HepG2 (cell line): Measurements from ENCODE around the gene GNG7. TPM values are rescaled to one million over a fixed set of nuclear protein-coding genes. Genes with fewer than 3 reads are reported as not detected.

Experiments
- ARNTL ChIP-seq: sonication (generic); formaldehyde crosslinking; IDR thresholded peaks from 2 replicates; pipeline ENCODE4 v1.4.0; 2020; ENCODE audit warnings: mild to moderate bottlenecking, missing genetic modification reagents
- CENPT ChIP-seq: sonication (generic); formaldehyde crosslinking; IDR thresholded peaks from 2 replicates; pipeline ENCODE4 v1.8.0; 2022; ENCODE audit warnings: low read depth, mild to moderate bottlenecking, moderate library complexity, missing genetic modification reagents
- DR1 ChIP-seq: sonication (generic); formaldehyde crosslinking; IDR thresholded peaks from 2 replicates; pipeline ENCODE4 v1.8.0; 2021; ENCODE audit warnings: mild to moderate bottlenecking, missing genetic modification reagents, inconsistent platforms
- FOXK2 ChIP-seq: fragments of 450-650 bp; IDR thresholded peaks from 2 replicates; pipeline ENCODE4 v1.6.1; 2016
- KMT2A ChIP-seq: sonication (generic); formaldehyde crosslinking; IDR thresholded peaks from 2 replicates; pipeline ENCODE4 v1.4.0; 2020; ENCODE audit warnings: missing genetic modification reagents
- RFX3 ChIP-seq: IDR thresholded peaks from 2 replicates; pipeline ENCODE4 v1.6.1; 2016; ENCODE audit warnings: missing biosample characterization, missing genetic modification reagents
- RFX5 ChIP-seq: IDR thresholded peaks from 2 replicates; pipeline ENCODE4 v1.6.1; 2011; ENCODE audit warnings: low read depth, low read length, improper control_type of control experiment
- RXRA ChIP-seq: sonication (generic); formaldehyde crosslinking; IDR thresholded peaks from 2 replicates; pipeline ENCODE4 v1.5.1; 2020; ENCODE audit warnings: missing genetic modification reagents
- TRIM24 ChIP-seq: sonication (generic); formaldehyde crosslinking; IDR thresholded peaks from 2 replicates; pipeline ENCODE4 v1.8.0; 2022; ENCODE audit warnings: mild to moderate bottlenecking, missing genetic modification reagents
- ZNF383 ChIP-seq: sonication (generic); formaldehyde crosslinking; IDR thresholded peaks from 2 replicates; pipeline ENCODE4 v1.4.0; 2020; ENCODE audit warnings: missing genetic modification reagents, mild to moderate bottlenecking, borderline replicate concordance
- ZNF674 ChIP-seq: sonication (generic); formaldehyde crosslinking; IDR thresholded peaks from 2 replicates; pipeline ENCODE4 v1.5.0; 2020; ENCODE audit warnings: low read depth, mild to moderate bottlenecking, missing genetic modification reagents
- ZNF781 ChIP-seq: sonication (generic); formaldehyde crosslinking; IDR thresholded peaks from 2 replicates; pipeline ENCODE4 v1.5.1; 2020; ENCODE audit warnings: borderline replicate concordance, mild to moderate bottlenecking, missing genetic modification reagents; ENCODE audit errors: not compliant biosample characterization
- ZSCAN31 ChIP-seq: sonication (generic); formaldehyde crosslinking; IDR thresholded peaks from 2 replicates; pipeline ENCODE4 v1.5.0; 2020; ENCODE audit warnings: low read depth, mild to moderate bottlenecking, missing genetic modification reagents
- polyA plus RNA-seq, 8 experiments: library from polyadenylated mRNA; depleted of rRNA in 3 of 8; stranded (reverse) in 7 of 8; unstranded in 1 of 8; fragments of >200 nt; fragmentation: Illumina TruSeq in 4 of 8; extraction: Trizol in 4 of 8; gene quantifications; 2 replicates each; pipeline versions ENCODE4 v1.2.1 to v1.2.3, GENCODE V29; 2011 to 2016; ENCODE audit warnings: low read depth in 4 of 8, missing spikeins in 1 of 8, mixed read lengths in 1 of 8; ENCODE audit not compliant: insufficient read depth in 1 of 8
- total RNA-seq, 5 experiments: library from RNA; depleted of rRNA; stranded (reverse); fragments of >200 nt; fragmentation: Illumina TruSeq; extraction: Trizol; gene quantifications; 2 replicates each; pipeline ENCODE4 v1.2.3, GENCODE V29; 2016; ENCODE audit warnings: low read depth in 1 of 5
- TF ChIP-seq, protein P1 (sequence below): sonication (generic); formaldehyde crosslinking; IDR thresholded peaks from 2 replicates; pipeline ENCODE4 v1.4.0; 2020; ENCODE audit warnings: missing genetic modification reagents
- TF ChIP-seq, protein P2 (sequence below): sonication (generic); formaldehyde crosslinking; IDR thresholded peaks from 2 replicates; pipeline ENCODE4 v1.4.0; 2020; ENCODE audit warnings: missing genetic modification reagents; ENCODE audit errors: not compliant biosample characterization
- TF ChIP-seq, protein P3 (sequence below): sonication (generic); formaldehyde crosslinking; IDR thresholded peaks from 2 replicates; pipeline ENCODE4 v1.5.0; 2020; ENCODE audit warnings: mild to moderate bottlenecking, missing genetic modification reagents, borderline replicate concordance
- TF ChIP-seq, protein P4 (sequence below): IDR thresholded peaks from 2 replicates; pipeline ENCODE4 v1.6.1; 2016; ENCODE audit warnings: missing genetic modification reagents, missing compliant biosample characterization
- TF ChIP-seq, protein P5 (sequence below): sonication (generic); formaldehyde crosslinking; IDR thresholded peaks from 2 replicates; pipeline ENCODE4 v1.8.0; 2022; ENCODE audit warnings: missing genetic modification reagents, low read depth, mild to moderate bottlenecking, borderline replicate concordance

Gene GNG7
- total and polyA plus RNA-seq, 2 of the 13 experiments (the other 11 are each of a cell fraction or from before 2014, with no cell fraction given): 1.4 to 3.3 TPM

DNA sequence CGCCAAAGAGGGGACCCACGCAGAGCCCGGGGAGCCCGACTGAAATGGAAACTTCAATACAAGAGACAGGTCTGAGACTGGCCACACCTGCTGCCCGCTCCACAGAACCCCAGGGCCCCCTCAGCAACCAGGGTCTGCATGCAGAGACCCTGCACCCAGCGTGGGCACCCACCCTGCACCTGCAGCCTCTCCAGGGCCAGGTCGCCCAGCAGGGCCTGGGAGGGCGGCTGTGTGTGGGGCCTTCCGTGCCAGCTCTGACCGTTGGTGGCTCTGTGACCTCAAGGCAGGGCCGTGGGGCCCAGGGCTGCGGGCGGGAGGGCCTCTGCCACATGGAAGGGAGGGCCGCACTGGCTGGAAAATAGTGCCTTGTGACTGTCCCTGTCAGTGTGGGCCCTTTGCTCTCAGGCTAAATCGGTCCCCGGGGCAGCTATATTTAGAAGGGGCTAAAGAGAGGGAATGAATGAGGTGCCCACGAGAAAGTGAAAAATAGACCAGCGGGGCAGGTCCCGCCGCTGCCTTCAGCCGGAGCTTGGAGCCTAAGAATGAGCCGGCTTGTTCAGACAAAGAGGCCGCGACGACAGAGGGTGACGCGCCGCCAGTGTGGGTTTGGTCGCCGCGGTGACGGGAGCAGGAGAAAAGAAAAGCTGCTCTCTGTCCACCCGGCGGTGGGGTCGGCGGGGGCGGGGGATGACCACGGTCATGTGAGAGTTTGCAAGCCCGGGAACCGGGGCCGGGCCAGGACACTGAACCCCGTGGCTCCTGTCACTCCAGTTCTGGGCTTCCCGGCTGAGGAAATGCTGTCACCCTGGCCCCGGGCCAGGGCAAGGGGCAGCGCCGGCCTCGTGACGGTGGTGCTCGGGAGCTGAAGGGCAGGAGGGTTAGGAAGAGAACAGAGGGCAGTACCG, 156.1 kb downstream of the GNG7 start (continued):
- TF ChIP-seq, protein P1, sequence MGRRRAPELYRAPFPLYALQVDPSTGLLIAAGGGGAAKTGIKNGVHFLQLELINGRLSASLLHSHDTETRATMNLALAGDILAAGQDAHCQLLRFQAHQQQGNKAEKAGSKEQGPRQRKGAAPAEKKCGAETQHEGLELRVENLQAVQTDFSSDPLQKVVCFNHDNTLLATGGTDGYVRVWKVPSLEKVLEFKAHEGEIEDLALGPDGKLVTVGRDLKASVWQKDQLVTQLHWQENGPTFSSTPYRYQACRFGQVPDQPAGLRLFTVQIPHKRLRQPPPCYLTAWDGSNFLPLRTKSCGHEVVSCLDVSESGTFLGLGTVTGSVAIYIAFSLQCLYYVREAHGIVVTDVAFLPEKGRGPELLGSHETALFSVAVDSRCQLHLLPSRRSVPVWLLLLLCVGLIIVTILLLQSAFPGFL: no peak
- TF ChIP-seq, protein P2, sequence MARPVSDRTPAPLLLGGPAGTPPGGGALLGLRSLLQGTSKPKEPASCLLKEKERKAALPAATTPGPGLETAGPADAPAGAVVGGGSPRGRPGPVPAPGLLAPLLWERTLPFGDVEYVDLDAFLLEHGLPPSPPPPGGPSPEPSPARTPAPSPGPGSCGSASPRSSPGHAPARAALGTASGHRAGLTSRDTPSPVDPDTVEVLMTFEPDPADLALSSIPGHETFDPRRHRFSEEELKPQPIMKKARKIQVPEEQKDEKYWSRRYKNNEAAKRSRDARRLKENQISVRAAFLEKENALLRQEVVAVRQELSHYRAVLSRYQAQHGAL (CRISPR knock-in tag): peak; percentile 21
- TF ChIP-seq TRIM24 (CRISPR knock-in tag): no peak
- TF ChIP-seq RXRA (CRISPR knock-in tag): peak; percentile 88
- TF ChIP-seq ZNF674 (CRISPR knock-in tag): no peak
- TF ChIP-seq RFX3 (CRISPR knock-in tag): no peak
- peak; percentile 56 for TF ChIP-seq KMT2A
- peak; percentile 90 for TF ChIP-seq ARNTL (CRISPR knock-in tag)
- TF ChIP-seq, protein P3, sequence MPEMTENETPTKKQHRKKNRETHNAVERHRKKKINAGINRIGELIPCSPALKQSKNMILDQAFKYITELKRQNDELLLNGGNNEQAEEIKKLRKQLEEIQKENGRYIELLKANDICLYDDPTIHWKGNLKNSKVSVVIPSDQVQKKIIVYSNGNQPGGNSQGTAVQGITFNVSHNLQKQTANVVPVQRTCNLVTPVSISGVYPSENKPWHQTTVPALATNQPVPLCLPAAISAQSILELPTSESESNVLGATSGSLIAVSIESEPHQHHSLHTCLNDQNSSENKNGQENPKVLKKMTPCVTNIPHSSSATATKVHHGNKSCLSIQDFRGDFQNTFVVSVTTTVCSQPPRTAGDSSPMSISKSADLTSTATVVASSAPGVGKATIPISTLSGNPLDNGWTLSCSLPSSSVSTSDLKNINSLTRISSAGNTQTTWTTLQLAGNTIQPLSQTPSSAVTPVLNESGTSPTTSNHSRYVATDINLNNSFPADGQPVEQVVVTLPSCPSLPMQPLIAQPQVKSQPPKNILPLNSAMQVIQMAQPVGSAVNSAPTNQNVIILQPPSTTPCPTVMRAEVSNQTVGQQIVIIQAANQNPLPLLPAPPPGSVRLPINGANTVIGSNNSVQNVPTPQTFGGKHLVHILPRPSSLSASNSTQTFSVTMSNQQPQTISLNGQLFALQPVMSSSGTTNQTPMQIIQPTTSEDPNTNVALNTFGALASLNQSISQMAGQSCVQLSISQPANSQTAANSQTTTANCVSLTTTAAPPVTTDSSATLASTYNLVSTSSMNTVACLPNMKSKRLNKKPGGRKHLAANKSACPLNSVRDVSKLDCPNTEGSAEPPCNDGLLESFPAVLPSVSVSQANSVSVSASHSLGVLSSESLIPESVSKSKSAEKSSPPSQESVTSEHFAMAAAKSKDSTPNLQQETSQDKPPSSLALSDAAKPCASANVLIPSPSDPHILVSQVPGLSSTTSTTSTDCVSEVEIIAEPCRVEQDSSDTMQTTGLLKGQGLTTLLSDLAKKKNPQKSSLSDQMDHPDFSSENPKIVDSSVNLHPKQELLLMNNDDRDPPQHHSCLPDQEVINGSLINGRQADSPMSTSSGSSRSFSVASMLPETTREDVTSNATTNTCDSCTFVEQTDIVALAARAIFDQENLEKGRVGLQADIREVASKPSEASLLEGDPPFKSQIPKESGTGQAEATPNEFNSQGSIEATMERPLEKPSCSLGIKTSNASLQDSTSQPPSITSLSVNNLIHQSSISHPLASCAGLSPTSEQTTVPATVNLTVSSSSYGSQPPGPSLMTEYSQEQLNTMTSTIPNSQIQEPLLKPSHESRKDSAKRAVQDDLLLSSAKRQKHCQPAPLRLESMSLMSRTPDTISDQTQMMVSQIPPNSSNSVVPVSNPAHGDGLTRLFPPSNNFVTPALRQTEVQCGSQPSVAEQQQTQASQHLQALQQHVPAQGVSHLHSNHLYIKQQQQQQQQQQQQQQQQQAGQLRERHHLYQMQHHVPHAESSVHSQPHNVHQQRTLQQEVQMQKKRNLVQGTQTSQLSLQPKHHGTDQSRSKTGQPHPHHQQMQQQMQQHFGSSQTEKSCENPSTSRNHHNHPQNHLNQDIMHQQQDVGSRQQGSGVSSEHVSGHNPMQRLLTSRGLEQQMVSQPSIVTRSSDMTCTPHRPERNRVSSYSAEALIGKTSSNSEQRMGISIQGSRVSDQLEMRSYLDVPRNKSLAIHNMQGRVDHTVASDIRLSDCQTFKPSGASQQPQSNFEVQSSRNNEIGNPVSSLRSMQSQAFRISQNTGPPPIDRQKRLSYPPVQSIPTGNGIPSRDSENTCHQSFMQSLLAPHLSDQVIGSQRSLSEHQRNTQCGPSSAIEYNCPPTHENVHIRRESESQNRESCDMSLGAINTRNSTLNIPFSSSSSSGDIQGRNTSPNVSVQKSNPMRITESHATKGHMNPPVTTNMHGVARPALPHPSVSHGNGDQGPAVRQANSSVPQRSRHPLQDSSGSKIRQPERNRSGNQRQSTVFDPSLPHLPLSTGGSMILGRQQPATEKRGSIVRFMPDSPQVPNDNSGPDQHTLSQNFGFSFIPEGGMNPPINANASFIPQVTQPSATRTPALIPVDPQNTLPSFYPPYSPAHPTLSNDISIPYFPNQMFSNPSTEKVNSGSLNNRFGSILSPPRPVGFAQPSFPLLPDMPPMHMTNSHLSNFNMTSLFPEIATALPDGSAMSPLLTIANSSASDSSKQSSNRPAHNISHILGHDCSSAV: 0 out of 2 replicates have a peak, but pooled peaks have one; percentile 29
- TF ChIP-seq ZNF383: no peak
- peak; percentile 3 for TF ChIP-seq ZNF781
- no peak for TF ChIP-seq CENPT (CRISPR knock-in tag)
- no peak for TF ChIP-seq FOXK2
- TF ChIP-seq DR1 (CRISPR knock-in tag): 0 out of 2 replicates have a peak, but pooled peaks have one; percentile 38
- TF ChIP-seq ZSCAN31: peak; percentile 54; the same call in 1 of the 2 replicates
- TF ChIP-seq, protein P4, sequence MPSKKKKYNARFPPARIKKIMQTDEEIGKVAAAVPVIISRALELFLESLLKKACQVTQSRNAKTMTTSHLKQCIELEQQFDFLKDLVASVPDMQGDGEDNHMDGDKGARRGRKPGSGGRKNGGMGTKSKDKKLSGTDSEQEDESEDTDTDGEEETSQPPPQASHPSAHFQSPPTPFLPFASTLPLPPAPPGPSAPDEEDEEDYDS (CRISPR knock-in tag): no peak
- TF ChIP-seq, protein P5, sequence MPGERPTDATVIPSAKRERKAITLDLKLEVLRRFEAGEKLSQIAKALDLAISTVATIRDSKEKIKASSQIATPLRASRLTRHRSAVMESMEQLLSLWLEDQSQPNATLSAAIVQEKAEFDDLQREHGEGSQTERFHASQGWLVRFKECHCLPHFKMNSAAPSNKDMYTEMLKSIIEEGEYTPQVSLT (CRISPR knock-in tag): no peak
- TF ChIP-seq RFX5: no peak
